ENCODE data around the gene LPIN1.

LPIN1 gene

DNA sequence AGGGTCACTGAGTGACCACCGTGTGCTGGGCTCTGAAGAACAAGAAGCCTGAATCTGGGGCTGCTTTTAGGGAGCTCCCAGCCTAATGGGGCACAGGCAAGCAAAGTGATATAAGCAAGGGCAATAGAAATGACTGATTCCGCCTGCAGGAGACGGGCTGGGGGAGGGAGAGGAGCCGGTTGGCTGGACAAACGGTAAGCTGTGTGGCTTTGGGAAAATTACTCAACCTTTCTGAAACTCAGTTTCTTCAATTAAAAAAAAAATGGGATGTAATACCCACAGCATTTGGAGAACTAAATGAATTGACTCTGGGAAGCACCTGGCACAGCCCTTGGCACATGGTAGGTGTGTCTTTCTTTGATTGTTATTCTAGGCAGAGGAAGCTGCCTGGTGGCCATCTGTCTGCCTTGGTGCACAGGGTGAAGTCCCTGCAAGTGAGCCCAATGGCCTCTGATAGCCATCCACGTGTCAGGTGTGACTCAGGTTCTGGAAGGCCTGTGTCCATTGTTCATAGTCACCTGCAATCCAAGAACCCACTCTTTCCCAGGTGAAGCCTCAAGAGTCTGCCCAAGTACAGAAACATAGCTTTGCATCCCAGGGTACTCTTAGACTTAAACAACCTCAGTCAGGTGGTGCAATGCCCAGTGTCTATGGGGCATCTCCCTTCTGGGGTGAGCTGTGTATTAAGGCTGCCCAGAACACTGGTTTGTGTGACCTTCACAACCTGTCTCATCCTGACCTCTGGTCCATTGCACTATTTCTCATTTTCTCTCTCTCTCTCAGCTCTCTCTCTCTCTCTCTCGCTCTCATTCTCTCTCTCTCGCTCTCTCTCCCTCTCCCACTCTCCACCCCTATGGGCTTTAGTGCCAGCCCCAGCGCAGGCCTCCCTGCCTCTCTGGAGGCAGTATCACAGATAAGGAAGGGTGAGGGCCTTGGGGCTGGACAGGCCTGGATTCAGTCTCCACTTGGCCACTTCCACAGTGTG is 46.5 kb upstream of the LPIN1 start:
- Histone ChIP-seq H3K27me3 (no peaks in the 10 kb centered on the region), H3K27ac (no peak overlapping the region), H3K4me3 (no peak overlapping the region), H3K9me3 (no peaks in the 10 kb centered on the region), H3K4me1 (peaks cover 0 to 19% (median 15%) of the 10 kb centered on the region in 4 donors), H3K36me3 (no peaks in the 10 kb centered on the region)
- TF ChIP-seq, protein P1, sequence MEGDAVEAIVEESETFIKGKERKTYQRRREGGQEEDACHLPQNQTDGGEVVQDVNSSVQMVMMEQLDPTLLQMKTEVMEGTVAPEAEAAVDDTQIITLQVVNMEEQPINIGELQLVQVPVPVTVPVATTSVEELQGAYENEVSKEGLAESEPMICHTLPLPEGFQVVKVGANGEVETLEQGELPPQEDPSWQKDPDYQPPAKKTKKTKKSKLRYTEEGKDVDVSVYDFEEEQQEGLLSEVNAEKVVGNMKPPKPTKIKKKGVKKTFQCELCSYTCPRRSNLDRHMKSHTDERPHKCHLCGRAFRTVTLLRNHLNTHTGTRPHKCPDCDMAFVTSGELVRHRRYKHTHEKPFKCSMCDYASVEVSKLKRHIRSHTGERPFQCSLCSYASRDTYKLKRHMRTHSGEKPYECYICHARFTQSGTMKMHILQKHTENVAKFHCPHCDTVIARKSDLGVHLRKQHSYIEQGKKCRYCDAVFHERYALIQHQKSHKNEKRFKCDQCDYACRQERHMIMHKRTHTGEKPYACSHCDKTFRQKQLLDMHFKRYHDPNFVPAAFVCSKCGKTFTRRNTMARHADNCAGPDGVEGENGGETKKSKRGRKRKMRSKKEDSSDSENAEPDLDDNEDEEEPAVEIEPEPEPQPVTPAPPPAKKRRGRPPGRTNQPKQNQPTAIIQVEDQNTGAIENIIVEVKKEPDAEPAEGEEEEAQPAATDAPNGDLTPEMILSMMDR (IDR thresholded peaks at IDR 0.05): no peak
- DNase-seq: no peak
- intact Hi-C loops (cut with DNase I; ENCODE audit: low total_unique reads): loop anchor here (5.0 kb wide), 1 partner anchor 77 kb away; no protein-coding TSS in a partner anchor

DNA sequence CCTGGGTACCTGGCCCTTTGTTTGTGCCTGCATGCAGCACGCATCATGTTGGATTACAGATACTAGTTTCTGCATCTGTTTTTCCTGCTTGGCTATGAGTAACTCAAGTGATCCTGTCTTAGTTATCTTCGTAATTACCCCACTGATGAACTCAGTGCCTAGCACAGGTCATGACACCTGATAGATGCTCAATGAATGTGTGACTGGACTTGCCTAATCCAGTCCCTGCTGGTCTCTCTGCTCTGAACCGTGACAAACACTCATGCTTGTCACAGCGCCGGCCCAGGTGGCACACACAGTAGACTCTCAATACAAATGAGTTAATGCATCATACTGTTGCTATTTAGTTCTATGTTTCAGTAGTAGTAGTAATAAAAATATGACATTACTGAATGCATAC is 45.2 kb upstream of the LPIN1 start:
- no peaks in the 10 kb centered on the region for H3K9me3 ChIP-seq
- no peaks in the 10 kb centered on the region for H3K36me3 ChIP-seq
- H3K27me3 ChIP-seq: no peaks in the 10 kb centered on the region
- no peak overlapping the region for H3K4me3 ChIP-seq
- peaks cover 0 to 19% (median 15%) of the 10 kb centered on the region in 4 donors for H3K4me1 ChIP-seq
- intact Hi-C loops (cut with DNase I; ENCODE audit: low total_unique reads): no loop called here
- H3K27ac ChIP-seq: no peak overlapping the region
- DNase-seq: no peak
- TF ChIP-seq, protein P1 (IDR thresholded peaks at IDR 0.05): no peak

DNA sequence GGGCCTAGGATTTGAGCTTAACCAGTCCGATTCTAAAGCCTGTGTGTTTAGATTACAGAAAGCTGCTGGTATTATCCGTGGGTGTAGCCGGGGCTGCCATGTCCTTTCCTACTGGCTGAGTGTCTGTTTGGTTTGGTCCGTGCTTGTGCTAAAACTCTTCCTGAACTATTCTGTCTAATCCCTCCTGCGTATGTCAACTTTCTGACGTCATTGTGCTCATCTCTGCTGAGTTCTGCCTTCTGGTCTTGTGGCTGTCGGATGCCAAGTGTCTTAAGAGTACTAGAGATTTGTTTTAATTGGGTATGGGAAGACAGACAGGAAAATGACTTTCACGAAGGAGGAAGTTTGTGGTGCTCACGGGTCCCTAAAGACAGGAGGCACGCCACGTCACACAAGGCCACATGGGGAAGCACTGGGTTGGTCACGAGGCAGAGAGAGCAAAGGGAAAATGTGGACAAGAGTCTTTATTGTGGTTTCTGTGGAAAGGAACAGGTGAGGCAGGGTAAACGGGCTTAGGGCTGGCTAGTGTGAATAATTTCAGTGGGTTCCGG is 44.6 kb upstream of the LPIN1 start:
- H3K27ac ChIP-seq: no peak overlapping the region
- H3K27me3 ChIP-seq: no peaks in the 10 kb centered on the region
- peaks cover 0 to 14% (median 11%) of the 10 kb centered on the region in 4 donors for H3K4me1 ChIP-seq
- H3K36me3 ChIP-seq: no peaks in the 10 kb centered on the region
- DNase-seq: peak; percentile 68 to 76
- no peaks in the 10 kb centered on the region for H3K9me3 ChIP-seq
- H3K4me3 ChIP-seq: no peak overlapping the region
- TF ChIP-seq, protein P1 (IDR thresholded peaks at IDR 0.05): no peak
- intact Hi-C loops (cut with DNase I; ENCODE audit: low total_unique reads): no loop called here

DNA sequence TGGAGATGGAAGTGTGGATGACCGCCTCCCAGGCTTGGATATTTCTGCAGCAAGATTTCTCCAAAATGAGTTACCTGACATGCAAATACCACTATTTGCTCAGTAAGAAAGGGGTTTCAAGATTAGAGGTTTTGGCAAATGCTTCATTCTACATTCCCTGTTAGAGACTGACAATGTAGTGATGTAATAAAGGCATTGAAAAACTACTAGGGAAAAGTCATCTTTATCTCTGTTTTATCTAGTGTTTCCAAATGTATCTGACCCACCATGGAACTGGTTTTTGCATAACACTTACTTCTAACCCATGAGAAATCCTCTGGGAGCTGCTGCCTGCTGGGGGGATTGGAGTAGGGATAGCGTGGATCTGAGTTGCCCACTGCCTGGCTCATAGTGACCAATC is 43.5 kb upstream of the LPIN1 start:
- Histone ChIP-seq H3K4me3 (no peak overlapping the region), H3K9me3 (no peaks in the 10 kb centered on the region), H3K4me1 (peaks cover 0 to 3% (median under 1%) of the 10 kb centered on the region in 4 donors), H3K27me3 (no peaks in the 10 kb centered on the region), H3K36me3 (no peaks in the 10 kb centered on the region), H3K27ac (no peak overlapping the region)
- no peak for DNase-seq
- TF ChIP-seq, protein P1 (IDR thresholded peaks at IDR 0.05): no peak
- intact Hi-C loops (cut with DNase I; ENCODE audit: low total_unique reads): no loop called here

DNA sequence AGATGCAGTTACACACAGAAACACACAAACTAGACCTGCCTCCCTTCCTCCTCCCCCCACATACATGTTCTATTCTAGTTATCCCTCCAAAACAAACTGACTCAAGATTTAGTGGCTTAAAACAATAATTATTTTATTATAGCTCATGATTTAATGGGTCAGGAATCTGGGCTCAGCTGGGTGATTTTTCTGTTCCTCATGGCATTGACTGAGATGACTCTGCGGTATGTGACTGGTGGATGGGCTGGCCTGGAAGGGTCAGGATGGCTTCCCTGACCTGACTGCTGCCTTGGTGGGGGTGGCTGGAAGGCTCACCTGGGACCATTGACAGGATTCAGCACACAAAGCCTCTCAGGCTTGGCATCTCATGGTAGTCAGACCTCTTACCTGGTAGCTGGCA is 42.7 kb upstream of the LPIN1 start:
- no peaks in the 10 kb centered on the region for H3K4me1 ChIP-seq
- intact Hi-C loops (cut with DNase I; ENCODE audit: low total_unique reads): no loop called here
- H3K9me3 ChIP-seq: no peaks in the 10 kb centered on the region
- TF ChIP-seq, protein P1 (IDR thresholded peaks at IDR 0.05): no peak
- no peak overlapping the region for H3K4me3 ChIP-seq
- H3K36me3 ChIP-seq: no peaks in the 10 kb centered on the region
- no peaks in the 10 kb centered on the region for H3K27me3 ChIP-seq
- H3K27ac ChIP-seq: no peak overlapping the region
- DNase-seq: no peak

Data from tibial artery (tissue), 4 donors.